ENCODE data around the gene GALNT1.

Gene GALNT1

DNA sequence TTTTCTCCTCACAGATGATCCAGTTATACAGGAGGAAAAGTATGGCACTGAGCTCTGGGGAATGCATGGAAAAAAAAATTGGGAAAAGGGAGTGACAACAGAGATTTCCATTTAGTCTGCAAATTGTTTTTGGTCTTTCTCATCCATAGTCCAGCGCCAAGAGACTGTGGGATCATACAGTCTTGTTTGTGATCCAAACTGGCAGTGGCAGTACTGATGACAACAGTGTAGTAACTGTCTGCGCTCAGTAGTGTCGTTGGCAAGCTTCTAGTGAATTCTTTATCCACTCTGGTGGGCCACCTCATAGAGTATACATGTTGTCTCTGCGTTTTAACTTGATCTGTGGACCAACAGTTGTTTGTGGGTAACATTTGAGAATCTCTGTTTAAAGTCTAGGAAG lies 37.9 kb downstream of the GALNT1 start:
- no peak for DNase-seq

DNA sequence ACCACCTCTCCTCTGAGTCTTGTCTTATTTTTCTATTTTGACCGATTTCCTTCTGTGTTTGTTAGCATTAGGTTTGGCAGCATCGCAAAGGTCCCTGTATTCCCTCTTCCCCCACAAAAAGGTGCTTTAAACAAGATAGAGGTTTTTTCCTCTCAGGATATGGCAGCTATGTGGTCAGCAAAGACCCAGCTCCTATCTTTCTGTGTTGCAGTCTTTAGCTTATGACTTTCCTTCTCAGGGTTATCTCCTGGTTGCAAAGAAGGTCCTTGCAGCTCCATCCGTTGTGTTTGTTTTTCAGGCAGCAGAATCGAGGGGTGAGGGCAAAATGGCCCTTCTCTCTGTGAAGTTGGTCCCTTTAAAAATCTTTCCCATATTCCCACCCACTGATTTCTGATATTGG lies 38.4 kb downstream of the GALNT1 start:
- no peak for DNase-seq

DNA sequence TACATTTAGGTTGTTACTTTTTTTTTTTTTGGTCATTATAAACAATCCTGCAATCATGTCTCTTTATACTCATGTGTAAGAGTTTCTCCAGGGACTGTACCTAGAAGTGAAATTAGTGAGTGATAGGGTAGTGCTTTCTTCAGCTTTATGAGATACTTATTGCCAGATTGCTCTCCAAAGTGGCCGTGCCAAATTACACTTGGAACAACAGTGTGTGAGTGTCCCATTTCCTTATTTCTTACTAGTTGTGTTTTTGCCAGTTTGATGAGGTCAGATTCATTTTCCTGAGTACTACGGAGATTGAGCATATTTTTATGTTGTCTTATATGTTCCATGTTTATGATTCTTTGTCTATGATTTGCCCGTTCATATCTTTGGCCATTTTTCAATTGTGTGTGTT lies 39.2 kb downstream of the GALNT1 start:
- DNase-seq, result no peak

DNA sequence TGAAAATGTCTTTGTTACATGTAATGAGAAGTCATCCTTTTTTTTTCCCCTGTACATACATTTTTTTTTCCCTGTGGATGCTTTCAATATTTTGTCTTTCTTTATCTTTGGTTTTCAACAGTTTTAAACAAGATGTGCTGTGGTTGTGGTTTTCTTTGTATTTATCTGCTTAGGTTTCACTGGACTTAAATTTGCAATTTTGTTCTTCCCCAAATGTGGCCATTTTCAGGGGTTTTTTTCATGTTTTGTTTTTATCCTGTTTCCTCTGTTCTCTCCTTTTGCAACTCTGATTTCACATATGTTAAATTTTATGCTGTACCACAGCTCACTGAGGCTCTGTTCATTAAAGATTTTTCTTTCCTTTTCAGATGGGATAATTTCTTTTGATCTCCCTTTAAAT lies 41.7 kb downstream of the GALNT1 start:
- no peak for DNase-seq

DNA sequence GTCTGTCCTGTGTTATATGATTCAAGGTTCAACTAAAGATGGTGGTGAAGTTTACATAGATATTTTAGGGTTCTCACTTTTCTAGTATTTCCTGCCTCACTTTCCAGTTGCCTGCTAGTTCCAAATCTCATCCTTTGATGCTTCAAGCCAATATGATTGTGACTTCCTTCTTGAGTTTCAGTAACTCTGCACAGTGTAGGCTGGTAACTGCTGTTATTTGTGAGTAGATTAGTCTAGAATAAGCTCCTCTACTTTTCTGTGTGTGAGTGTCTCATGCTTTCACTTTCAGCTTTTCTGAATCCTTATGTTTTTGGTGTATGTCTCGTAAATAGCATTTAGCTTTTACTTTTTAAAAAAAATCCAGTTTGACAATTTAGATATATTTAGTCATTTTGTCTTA lies 42.6 kb downstream of the GALNT1 start:
- no peak for DNase-seq

DNA sequence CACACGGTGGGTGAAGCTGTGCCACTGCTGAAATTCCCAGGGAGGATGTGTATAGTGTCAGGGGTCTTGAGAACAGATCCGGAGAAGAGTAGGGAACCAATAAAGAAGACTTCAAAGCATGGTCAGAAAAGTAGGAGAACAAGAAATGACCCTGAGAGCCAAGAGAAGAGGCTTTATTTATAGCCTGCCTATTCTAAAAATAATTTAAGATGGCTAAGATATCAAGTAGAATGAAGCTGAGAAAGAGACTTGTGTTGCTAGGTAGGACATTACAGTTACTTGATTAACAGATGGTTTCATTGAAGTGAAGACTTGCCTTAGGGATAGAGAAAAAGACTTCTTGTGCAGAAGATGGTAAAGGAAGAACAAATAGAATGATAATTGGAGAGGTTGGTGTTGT lies 43.7 kb downstream of the GALNT1 start:
- DNase-seq, result no peak

DNA sequence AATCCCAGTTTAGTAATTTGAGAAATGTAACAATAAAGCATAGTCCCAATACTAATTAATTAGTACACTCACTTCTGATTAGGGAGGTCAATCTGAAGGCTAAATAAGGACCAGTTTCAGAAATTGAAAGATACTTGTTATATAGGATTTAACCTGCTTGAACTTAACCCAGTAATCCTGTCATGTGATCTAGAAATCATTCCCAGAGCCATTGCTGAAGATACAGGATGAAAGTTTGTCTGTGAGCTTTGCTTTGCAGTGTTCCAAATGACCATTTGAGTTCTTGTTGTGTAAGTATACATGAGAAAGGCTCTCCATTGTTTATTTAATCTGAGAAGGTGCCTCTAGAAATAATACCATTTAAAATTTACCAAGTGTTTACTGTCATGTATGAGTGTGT lies 52.2 kb downstream of the GALNT1 start:
- no peak for DNase-seq

DNA sequence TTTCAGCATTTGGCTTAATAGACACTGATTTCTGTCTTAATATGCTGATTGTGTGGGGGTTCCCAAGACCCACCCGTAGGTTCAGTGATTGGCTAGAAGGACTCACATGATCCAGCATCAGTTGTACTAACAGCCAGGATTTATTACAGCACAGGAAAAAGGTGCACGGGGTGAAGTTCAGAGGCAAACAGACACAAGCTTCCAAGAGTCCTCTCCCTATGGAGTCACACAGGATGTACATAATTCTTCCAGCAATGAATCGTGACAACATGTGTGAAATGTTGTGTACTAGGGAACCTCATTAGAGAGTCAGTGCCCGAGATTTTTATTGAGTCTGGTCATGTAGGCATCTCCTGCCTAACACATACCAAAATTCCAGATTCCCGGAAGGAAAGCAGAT lies 52.8 kb downstream of the GALNT1 start:
- no peak for DNase-seq

DNA sequence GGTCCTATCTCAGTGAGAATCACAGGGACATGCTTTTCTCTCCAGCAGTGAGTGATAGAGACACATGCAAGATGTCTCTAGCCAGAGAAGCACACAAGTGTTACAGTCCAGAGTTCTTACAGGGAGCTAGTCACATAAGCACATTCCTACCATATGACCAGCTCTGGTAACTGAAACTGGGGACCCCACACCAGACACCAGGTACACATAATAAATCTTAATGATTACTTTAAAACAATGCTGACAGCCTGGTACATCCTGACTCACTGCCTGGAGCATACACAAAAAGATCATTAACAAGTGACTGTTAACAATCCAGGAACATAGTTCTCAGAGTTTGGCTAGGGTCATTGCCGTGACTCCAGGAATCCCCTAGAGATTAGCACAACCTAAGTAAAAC lies 53.6 kb downstream of the GALNT1 start:
- DNase-seq, result no peak

DNA sequence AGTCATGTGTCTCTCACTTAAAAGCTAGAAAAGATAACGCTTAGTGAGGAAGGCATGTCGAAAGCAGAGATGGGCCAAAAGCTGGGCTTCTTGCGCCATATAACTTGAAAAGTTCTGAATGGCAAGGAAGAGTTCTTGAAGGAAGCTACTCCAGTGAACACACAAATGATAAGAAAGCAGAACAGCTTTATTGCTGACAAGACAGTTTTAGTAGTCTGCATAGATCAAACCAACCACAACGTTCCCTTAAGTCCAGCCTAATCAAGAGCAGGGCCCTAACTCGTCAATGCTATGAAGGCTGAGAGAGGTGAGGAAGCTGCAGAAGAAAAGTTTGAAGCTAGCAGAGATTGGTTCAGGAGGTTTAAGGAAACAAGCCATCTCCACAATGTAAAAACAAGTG lies 55.7 kb downstream of the GALNT1 start:
- DNase-seq, result no peak

DNA sequence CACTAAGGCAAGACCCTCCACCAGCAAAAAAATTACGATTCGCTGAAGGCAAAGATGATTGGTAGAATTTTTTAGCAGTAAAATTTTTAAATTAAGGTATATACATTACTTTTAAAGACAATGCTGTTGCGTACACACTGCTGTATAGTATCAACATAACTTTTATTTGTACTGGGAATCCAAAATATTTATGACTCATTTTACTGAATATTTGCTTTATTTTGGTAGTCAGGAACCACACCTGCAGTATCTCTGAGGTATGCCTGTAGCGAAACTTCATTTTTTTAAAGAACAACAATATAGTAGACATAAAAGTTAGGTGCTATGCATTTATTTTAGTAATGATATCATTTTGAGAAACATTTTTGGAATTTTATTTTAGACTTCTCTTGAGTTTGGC lies 57.8 kb downstream of the GALNT1 start:
- DNase-seq, result no peak

DNA sequence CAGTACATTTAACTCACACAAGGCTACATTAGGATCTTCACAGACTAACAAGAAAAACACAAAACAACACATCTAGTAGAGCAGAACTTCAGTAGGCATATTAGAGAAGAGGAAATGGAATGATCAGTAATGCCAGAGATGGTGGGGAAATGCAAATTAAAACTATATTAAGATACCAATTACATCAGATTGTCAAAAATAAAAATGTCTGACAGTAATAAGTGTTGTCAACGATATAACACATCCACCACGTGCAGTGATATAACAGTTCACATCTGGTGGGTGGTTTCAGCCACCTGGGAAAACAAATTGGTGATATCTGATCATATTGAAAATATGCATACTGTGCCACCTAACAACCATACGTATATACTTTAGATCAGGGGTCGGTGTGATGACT lies 59.9 kb downstream of the GALNT1 start:
- DNase-seq, result no peak

DNA sequence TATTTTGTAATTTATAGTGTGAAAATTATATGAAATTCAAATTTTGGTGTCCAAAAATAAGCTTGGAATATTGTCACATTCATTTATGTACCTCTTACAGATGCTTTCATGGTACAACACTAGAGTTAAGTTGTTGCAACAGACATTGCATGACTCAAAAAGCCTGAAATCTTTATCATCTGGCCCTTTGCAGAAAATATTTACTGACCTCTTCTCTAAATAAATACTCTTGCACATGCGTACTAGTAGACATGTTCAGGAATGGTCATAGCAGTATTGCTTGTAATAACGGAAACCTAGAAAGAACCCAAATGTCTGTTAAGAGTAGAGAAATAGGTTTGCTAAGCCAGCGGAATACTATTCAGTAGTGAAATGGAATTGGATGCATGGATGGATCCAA lies 60.4 kb downstream of the GALNT1 start:
- no peak for DNase-seq

DNA sequence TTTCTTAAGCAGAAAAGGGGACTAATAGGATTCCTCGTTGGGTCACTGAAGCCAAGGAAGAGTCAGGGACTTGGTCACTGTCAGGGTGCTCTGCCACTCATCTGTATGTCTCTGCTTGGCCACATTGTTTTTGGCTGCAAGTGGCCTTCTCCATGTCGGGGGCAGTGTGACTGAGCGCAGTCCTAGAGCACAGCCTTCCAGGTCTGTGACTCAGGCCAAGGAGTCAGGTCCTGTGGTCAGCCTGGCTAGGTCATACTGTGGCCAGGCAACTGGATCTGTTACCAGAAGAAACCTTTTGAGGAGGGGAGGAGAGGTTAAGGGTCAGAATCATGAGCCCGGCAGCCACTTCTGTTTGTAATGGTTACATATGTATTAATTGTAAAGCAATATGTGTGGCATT lies 61.3 kb downstream of the GALNT1 start:
- no peak for DNase-seq

DNA sequence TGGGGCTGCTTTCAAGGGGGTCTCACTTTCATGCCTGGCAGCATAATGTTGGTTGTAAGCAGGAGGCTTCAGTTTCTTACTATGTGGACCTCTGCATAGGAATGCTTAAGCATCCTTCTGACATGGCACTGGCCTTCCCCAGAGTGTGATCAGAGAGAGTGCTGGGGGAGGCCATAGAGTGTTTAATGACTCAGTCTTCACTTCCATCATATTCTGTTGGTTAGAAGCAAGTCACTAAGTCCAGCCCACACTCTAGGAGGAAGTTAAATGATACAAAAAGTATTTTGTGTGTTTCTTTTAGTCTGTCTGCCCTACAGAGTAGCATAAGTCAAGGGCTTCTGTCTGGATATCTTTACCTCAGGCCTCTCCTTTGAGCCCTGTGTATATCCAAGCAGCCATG lies 64.9 kb downstream of the GALNT1 start:
- no peak for DNase-seq

DNA sequence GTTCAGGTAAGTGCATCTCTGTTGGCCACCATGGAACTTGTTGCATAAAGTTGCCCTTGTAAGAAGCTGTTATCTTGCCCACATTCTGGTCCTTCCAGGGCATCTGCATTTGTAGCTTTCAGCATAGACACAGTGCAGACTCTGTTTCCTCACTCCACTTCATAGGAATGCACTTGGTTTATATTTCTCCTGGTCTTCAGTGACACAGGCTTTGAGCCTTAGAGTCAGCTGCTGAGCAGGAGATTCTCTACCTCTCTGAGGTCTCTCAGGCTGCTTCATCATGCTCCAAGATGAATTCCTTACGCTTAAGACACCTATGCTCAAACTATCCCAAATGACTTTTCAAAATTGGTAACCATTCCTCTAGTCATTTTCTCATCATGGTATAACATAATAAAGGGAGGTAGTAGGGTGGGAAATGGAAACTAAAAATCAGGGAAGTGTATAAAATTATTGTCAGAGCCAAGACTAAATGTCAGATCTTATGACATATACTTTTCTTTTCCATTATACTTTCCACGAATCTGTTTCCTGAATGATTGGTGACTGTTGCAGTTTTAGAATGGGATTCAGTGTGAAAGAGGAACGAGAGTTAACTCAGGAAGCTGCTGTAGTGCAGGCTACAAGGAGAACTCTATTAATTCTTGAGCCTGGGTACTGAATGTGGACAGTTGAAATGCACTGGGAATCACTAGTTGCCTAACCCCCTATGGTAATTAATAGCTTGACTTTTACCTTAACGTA lies 72.0 kb downstream of the GALNT1 start:
- no peak for DNase-seq

DNA sequence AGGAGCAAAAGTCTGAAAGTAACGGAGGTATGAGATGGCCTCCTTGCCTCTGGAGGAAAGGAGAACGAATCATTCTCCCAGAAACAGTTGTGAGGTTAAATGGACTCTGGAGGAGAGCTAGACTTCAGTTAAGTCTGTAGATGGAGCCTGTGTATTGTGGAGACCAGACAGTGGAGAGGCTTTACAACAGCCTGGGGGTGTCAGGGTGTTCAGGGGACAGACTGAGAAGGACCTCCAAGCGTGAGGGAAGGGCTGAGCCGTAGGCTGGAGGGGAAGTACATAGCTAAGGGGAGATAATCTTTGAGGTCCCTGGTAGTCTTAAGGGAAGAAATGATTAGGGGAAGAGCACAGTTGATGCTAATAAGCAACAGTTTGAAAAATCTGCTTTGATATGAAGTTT lies 76.6 kb downstream of the GALNT1 start:
- DNase-seq, result no peak

DNA sequence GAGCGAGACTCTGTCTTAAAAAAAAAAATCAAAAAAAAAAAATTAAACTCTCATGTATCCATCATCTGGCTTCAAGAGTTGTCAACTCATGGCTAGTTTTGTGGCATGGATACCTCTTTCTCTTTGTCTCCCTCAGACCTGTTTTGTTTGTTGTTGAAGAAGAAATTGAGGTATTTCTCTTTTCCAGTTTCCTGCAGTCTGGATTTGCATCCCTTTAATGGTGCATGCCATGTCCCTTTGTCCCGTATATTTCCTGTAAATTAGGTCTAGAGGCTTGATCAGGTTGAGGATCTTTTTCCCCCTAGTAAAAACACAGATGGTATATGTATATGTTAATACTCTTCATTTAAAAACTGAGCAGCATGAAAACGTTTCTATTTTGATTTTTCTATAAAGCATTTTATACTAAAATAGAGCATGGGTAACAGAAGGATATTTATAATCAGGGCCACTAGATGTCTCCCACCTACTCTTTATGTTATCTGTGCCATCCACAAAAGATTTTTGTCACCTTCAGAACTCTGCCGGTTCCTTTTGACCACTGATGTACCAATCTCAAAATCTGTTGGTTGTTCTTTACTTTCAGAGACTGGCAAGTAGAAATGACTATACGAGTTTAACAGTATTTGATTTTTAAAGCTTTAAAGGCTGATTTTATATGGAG lies 80.1 kb downstream of the GALNT1 start:
- DNase-seq, result no peak

DNA sequence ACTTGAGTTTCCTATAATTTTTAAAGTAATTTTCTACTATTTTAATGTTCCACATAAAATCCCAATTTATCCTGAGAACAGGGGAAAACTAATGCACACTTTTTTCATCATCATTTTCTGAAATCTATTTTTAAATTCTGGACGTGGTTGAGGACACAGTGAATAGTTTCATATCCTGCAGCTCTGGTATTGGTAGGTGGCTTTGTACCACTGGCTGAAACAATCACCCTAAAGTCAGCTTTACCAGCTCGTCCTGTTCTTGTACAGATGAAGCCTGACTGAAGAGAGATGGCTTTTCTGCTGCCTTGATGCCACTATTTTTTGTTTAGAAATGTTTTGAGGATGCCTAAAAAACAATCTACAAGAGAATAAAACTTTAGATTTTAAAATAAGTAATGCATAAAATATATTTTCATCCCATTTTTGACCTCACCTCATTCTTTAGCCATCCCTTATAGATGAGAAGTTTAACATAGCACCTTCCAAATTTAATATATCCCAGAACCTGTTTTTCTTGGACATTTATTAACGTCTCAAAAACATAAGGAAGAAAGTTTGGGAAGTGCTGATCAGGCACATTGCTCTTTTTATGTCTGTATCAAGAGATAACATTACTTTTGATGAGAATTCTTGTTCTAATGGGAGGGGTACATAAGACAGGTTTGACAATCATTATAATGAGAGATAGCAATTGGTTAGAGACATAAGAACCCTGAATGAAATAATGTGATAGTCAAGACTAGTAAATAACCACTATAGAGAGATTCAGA lies 80.9 kb downstream of the GALNT1 start:
- DNase-seq, result no peak

DNA sequence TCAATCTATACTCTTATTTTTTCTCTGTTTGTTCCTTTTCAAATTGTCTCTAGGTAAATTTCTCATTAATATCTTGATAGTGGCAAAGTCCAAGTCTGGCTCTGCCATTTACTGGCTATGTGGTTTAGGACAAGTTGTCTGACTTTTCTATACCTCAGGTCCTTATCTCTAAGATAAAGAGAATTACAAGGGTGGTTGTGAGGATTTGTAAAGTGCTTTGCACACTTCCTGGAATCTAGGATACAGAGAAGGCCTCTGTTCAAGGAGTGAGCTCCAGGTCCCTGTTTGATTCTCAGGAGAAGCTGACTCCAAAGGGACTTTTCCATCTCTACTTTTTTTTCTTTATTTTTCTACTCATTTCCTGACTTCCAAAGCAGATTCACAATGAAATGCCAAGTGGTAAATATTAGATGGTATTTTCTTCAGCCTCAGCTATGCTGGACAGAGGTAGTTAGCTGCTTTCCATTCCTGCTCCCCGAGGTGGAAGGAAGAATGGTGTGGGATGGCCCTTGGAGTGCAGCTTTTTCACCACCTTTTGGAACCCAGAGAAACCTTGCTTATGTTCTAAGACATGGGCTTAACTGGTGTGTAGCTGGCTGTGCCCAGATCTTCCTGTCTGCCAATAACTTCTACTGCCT lies 90.5 kb downstream of the GALNT1 start:
- no peak for DNase-seq

DNA sequence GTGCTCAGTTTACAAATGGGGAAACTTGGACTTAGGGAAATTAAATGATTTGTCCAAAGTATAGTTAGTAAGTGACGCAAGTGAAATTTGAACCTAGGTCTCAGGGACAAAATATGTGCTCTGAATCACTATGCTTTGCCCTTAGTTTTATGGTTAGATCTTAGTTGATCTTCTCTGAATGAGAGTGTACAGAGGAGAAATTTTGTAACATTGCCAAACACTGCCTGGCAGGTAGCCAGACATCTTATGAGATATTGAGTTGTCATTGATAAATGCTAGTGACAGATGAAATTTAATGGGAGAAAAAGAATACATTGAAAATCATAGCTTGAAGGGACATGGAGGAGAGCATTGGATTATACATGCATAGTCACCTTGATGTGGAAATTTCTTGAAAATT lies 91.4 kb downstream of the GALNT1 start:
- DNase-seq, result no peak

DNA sequence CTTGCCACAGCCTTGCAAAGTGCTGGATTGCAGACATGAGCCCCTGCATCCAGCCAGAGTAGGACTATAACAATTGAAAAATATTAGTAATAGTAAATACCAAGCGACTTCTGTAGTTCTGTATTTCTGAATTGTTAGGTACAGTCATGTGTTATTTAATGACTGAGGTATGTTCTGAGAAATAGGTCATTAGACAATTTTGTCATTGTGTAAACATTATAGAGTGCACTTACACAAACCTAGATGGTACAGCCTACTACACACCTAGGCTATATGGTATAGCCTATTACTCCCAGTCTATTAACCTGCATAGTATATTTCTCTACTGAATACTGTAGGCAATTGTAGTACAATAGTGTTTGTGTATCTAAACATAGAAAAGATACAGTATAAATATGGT lies 92.1 kb downstream of the GALNT1 start:
- no peak for DNase-seq

DNA sequence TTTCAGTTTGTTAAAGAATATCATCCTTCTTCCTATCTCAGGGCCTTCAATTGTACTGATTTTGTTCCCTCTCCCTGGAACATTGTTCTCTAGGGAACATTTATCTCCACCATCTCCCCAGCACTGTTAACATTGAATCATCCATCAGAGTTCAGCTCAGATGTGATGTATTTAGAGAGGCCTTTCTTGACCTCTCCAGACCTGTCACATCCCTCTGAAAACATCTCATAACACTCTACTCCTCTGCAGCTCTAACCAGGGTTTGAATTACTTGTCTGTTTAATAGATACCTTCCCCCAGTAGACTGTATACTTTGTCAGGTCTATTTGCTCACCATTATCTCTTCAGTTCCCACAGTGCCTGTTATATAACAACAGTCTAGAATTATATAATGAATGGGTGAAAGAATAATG lies 98.6 kb downstream of the GALNT1 start:
- DNase-seq, result no peak

Data from activated CD4-positive, alpha-beta T cell treated with anti-CD3 and anti-CD28 coated beads for 48 hours (primary cell).